Measurements from ENCODE around the gene PPP1R7.

PPP1R7 gene

DNA sequence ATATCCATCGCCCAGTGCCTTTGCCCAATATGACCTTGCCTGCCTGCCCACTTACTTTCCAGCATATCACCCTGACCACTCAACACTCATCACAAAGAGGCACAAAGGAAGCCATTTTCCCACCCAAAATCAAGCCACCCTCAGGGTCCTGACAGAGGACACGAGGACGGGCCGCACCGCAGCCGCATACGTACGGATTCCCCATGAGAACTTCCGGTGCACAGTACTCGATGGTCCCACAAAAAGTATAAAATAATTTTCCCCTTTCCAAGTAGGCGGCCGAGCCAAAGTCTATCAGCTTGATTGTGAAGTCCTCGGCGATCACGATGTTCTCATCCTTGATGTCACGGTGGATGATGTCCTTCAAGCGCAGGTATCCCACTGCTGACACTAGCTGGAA, 38.2 kb upstream of the PPP1R7 start (continued):
- no peak for TF ChIP-seq INSM2 (tag by site-specific recombination; IDR thresholded peaks at IDR 0.05)
- no peak for TF ChIP-seq ZFP69B (tag by site-specific recombination; IDR thresholded peaks at IDR 0.05)
- TF ChIP-seq, protein P1, sequence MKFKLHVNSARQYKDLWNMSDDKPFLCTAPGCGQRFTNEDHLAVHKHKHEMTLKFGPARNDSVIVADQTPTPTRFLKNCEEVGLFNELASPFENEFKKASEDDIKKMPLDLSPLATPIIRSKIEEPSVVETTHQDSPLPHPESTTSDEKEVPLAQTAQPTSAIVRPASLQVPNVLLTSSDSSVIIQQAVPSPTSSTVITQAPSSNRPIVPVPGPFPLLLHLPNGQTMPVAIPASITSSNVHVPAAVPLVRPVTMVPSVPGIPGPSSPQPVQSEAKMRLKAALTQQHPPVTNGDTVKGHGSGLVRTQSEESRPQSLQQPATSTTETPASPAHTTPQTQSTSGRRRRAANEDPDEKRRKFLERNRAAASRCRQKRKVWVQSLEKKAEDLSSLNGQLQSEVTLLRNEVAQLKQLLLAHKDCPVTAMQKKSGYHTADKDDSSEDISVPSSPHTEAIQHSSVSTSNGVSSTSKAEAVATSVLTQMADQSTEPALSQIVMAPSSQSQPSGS (tag by site-specific recombination; IDR thresholded peaks at IDR 0.05; ENCODE audit: low read depth): no peak
- no peak for TF ChIP-seq ZNF596 (tag by site-specific recombination; IDR thresholded peaks at IDR 0.05)
- no peak for TF ChIP-seq FEZF1 (tag by site-specific recombination; IDR thresholded peaks at IDR 0.05)
- TF ChIP-seq RBAK (tag by site-specific recombination; IDR thresholded peaks at IDR 0.05): no peak

DNA sequence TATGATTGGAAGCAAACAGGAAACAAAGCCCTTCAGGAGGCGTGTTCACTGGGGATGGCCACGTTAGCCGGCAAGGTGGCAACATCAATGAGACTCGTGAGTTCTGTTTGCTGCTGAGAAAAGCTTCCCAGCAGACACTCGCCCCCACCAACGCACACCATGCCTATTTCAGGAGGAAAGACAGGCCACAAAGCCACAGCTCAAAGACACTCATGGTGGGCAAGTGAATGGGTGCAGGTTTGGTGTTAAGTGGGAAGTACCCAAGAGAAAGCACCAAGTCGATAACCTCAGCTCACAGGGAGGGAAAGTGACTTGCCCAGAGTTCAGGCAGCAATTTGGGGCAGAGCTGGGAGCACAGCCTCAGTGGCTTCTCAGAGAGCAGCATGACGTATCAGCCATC, 37.7 kb upstream of the PPP1R7 start:
- Histone ChIP-seq H3K36me3 (ENCODE audit: control insufficient read depth in 2 of 2, insufficient read depth in 1 of 2, low read length in 2 of 2) (peaks cover 5 to 75% of the 10 kb centered on the region in 2 experiments; a peak in 2 of 3 replicates), H3K4me3 (ENCODE audit: low read depth, low read length) (no peak overlapping the region), H3K27ac (ENCODE audit: extremely low read depth, low read depth, low read length) (no peak overlapping the region), H3K4me1 (ENCODE audit: control insufficient read depth, insufficient read depth, low read length) (no peaks in the 10 kb centered on the region), H3K9me3 (ENCODE audit: control insufficient read depth, insufficient read depth, low read depth, low read length) (no peaks in the 10 kb centered on the region)
- TF ChIP-seq ZNF155 (tag by site-specific recombination; IDR thresholded peaks at IDR 0.05) (no peak), GLI2 (tag by site-specific recombination; IDR thresholded peaks at IDR 0.05; ENCODE audit: borderline replicate concordance, low read depth) (no peak)
- ChIA-PET CTCF (no interaction called here), POLR2A (interaction anchor here (1.0 kb wide), 1 partner anchor 85 kb away, joined by 7 read pairs; no protein-coding TSS in a partner anchor)

GRCh38 chr2:241114836-241115235, 35.4 kb upstream of the PPP1R7 start:
- Histone ChIP-seq H3K36me3 (ENCODE audit: control insufficient read depth in 2 of 2, insufficient read depth in 1 of 2, low read length in 2 of 2) (peaks cover 5 to 62% of the 10 kb centered on the region in 2 experiments), H3K4me1 (ENCODE audit: control insufficient read depth, insufficient read depth, low read length) (no peaks in the 10 kb centered on the region), H3K4me3 (ENCODE audit: low read depth, low read length) (no peak overlapping the region), H3K9me3 (ENCODE audit: control insufficient read depth, insufficient read depth, low read depth, low read length) (no peaks in the 10 kb centered on the region), H3K27ac (ENCODE audit: extremely low read depth, low read depth, low read length) (no peak overlapping the region)
- TF ChIP-seq ZNF302 (tag by site-specific recombination; IDR thresholded peaks at IDR 0.05; ENCODE audit: low read depth) (no peak), ZNF10 (tag by site-specific recombination; IDR thresholded peaks at IDR 0.05) (no peak), ZBTB17 (tag by site-specific recombination; IDR thresholded peaks at IDR 0.05) (no peak), ZNF423 (tag by site-specific recombination; IDR thresholded peaks at IDR 0.05) (no peak), PRDM4 (tag by site-specific recombination; IDR thresholded peaks at IDR 0.05) (no peak), ZNF791 (tag by site-specific recombination; IDR thresholded peaks at IDR 0.05) (no peak), ZNF404 (tag by site-specific recombination; IDR thresholded peaks at IDR 0.05) (no peak), ZNF629 (tag by site-specific recombination; IDR thresholded peaks at IDR 0.05) (no peak), ZBTB11 (tag by site-specific recombination; conservative IDR thresholded peaks at IDR 0.05; ENCODE audit: low read depth) (no peak)
- TF ChIP-seq, protein P2, sequence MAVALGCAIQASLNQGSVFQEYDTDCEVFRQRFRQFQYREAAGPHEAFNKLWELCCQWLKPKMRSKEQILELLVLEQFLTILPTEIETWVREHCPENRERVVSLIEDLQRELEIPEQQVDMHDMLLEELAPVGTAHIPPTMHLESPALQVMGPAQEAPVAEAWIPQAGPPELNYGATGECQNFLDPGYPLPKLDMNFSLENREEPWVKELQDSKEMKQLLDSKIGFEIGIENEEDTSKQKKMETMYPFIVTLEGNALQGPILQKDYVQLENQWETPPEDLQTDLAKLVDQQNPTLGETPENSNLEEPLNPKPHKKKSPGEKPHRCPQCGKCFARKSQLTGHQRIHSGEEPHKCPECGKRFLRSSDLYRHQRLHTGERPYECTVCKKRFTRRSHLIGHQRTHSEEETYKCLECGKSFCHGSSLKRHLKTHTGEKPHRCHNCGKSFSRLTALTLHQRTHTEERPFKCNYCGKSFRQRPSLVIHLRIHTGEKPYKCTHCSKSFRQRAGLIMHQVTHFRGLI (tag by site-specific recombination; IDR thresholded peaks at IDR 0.05): no peak
- ChIA-PET POLR2A (no interaction called here), CTCF (no interaction called here)
